H1 (cell line): ENCODE measurements around the gene CDC42EP1. TPM values are rescaled to one million over a fixed set of nuclear protein-coding genes. Genes with fewer than 3 reads are reported as not detected.

Experiments used
- CTCF ChIA-PET: fragments of 300-600 bp; sonication (Branson Sonifier 250); formaldehyde crosslinking; loops from one replicate; lab custom pipeline; 2021; ENCODE audit not compliant: partially characterized antibody; lab: Charles Lee
- POLR2A ChIA-PET: fragments of 300-600 bp; sonication (Branson Sonifier 250); formaldehyde crosslinking; loops from one replicate; lab custom pipeline; 2021; ENCODE audit warnings: inconsistent platforms; ENCODE audit not compliant: partially characterized antibody; lab: Charles Lee
- DNase-seq, 2 experiments: peaks; one replicate each; pipeline versions ENCODE4 v3.0.0 to v3.0.0-alpha.2; 2010 to 2022; ENCODE audit warnings: low spot score in 2 of 2, low read depth in 1 of 2, mixed read lengths in 1 of 2
- FAIRE-seq: peaks from 2 replicates; lab custom pipeline; 2011; peaks lifted over from hg19 to GRCh38; lab: Jason Lieb, UNC
- H2AFZ ChIP-seq: 2 replicates; pipeline ENCODE4 v1.8.1; 2012; ENCODE audit warnings: low read length, inconsistent platforms
- H2AK5ac ChIP-seq: 2 replicates; pipeline ENCODE4 v1.6.1; 2013; ENCODE audit warnings: low read depth, low read length
- H2BK120ac ChIP-seq: replicated peaks from 2 replicates; pipeline ENCODE3; 2013; ENCODE audit warnings: low read depth, low read length, inconsistent platforms
- H2BK12ac ChIP-seq: 2 replicates; pipeline ENCODE4 v1.6.1; 2013; ENCODE audit warnings: low read depth, low read length
- H2BK15ac ChIP-seq: 2 replicates; pipeline ENCODE4 v1.6.1; 2013; ENCODE audit warnings: low read length
- H2BK20ac ChIP-seq: 2 replicates; pipeline ENCODE4 v1.6.1; 2013; ENCODE audit warnings: low read length
- H2BK5ac ChIP-seq: 2 replicates; pipeline ENCODE4 v1.6.1; 2013; ENCODE audit warnings: low read depth, low read length
- H3K14ac ChIP-seq: 2 replicates; pipeline ENCODE4 v1.6.1; 2013; ENCODE audit warnings: inconsistent platforms; ENCODE audit not compliant: insufficient read length
- H3K18ac ChIP-seq: 2 replicates; pipeline ENCODE4 v1.6.1; 2013; ENCODE audit warnings: low read length; ENCODE audit errors: extremely low read depth
- H3K23ac ChIP-seq: 2 replicates; pipeline ENCODE4 v1.6.1; 2013; ENCODE audit warnings: inconsistent platforms; ENCODE audit not compliant: insufficient read length
- H3K23me2 ChIP-seq: 2 replicates; pipeline ENCODE4 v1.6.1; 2013; ENCODE audit warnings: low read depth, low read length
- H3K27ac ChIP-seq: 2 replicates; pipeline ENCODE4 v1.6.1; 2011; ENCODE audit warnings: low read depth, low read length, inconsistent platforms
- H3K27me3 ChIP-seq, 4 experiments: replicated peaks in 1 of 4; 1 replicate in 1 of 4; 2 replicates in 3 of 4; pipeline versions ENCODE4 v1.6.1 to v1.8.1; 2011 to 2013; ENCODE audit warnings: low read length in 3 of 4, mild to moderate bottlenecking in 3 of 4, inconsistent platforms in 2 of 4, mixed read lengths in 2 of 4, moderate library complexity in 1 of 4; ENCODE audit not compliant: control insufficient read depth in 3 of 4, insufficient read depth in 3 of 4; ENCODE audit errors: extremely low read depth in 1 of 4
- H3K36me3 ChIP-seq, 4 experiments: 2 replicates each; pipeline versions ENCODE4 v1.6.1 to v1.8.1; 2011 to 2013; ENCODE audit warnings: mild to moderate bottlenecking in 4 of 4, low read length in 3 of 4, moderate library complexity in 2 of 4, control low read depth in 1 of 4, inconsistent platforms in 1 of 4; ENCODE audit not compliant: insufficient read depth in 4 of 4, control insufficient read depth in 2 of 4
- H3K4ac ChIP-seq: replicated peaks from 2 replicates; pipeline ENCODE3; 2013; ENCODE audit warnings: low read length, low read depth, mixed read lengths, inconsistent platforms; ENCODE audit not compliant: insufficient read length
- H3K4me1 ChIP-seq, 4 experiments: replicated peaks in 1 of 4; 1 replicate in 1 of 4; 2 replicates in 3 of 4; pipeline versions ENCODE4 v1.6.1 to v1.8.1; 2011 to 2013; ENCODE audit warnings: low read length in 3 of 4, inconsistent platforms in 2 of 4, mixed read lengths in 1 of 4; ENCODE audit not compliant: insufficient read depth in 4 of 4, control insufficient read depth in 3 of 4
- H3K4me2 ChIP-seq, 2 experiments: 2 replicates each; pipeline versions ENCODE4 v1.6.1 to v1.8.1; 2011 to 2013; ENCODE audit warnings: low read depth in 2 of 2, low read length in 2 of 2, control low read depth in 1 of 2, inconsistent platforms in 1 of 2, mild to moderate bottlenecking in 1 of 2; ENCODE audit not compliant: insufficient read depth in 1 of 2
- H3K4me3 ChIP-seq, 4 experiments: fragments of 200-600, 300-600 bp in 1 of 4; sonication (generic), shearing (Covaris generic), sonication (Bioruptor Twin) in 1 of 4; 2 replicates each; pipeline versions ENCODE4 v1.5.1 to v1.8.1; 2011 to 2016; ENCODE audit warnings: low read length in 4 of 4, low read depth in 3 of 4, control low read depth in 2 of 4, inconsistent platforms in 2 of 4, mild to moderate bottlenecking in 2 of 4, mixed read lengths in 1 of 4, moderate library complexity in 1 of 4; ENCODE audit not compliant: insufficient read depth in 2 of 4; ENCODE audit errors: extremely low read depth in 1 of 4
- H3K56ac ChIP-seq: replicated peaks from 2 replicates; pipeline ENCODE3; 2013; ENCODE audit warnings: low read depth, mild to moderate bottlenecking, mixed read lengths, low read length, inconsistent platforms; ENCODE audit not compliant: insufficient read length
- H3K79me1 ChIP-seq: 2 replicates; pipeline ENCODE4 v1.6.1; 2013; ENCODE audit warnings: low read depth, low read length, control low read depth
- H3K79me2 ChIP-seq, 2 experiments: 2 replicates each; pipeline versions ENCODE4 v1.6.1 to v1.8.1; 2012 to 2013; ENCODE audit warnings: low read length in 2 of 2, mild to moderate bottlenecking in 2 of 2, inconsistent platforms in 1 of 2; ENCODE audit not compliant: insufficient read depth in 2 of 2, control insufficient read depth in 1 of 2
- H3K9ac ChIP-seq, 4 experiments: replicated peaks in 1 of 4; 1 replicate in 1 of 4; 2 replicates in 3 of 4; pipeline versions ENCODE4 v1.6.1 to v1.8.1; 2011 to 2013; ENCODE audit warnings: low read depth in 3 of 4, low read length in 3 of 4, control low read depth in 2 of 4, mild to moderate bottlenecking in 2 of 4, moderate library complexity in 2 of 4, inconsistent platforms in 1 of 4; ENCODE audit errors: extremely low read depth in 1 of 4
- H3K9me3 ChIP-seq, 2 experiments: 2 replicates each; pipeline versions ENCODE4 v1.6.1 to v1.8.1; 2012 to 2013; ENCODE audit warnings: mild to moderate bottlenecking in 2 of 2, moderate library complexity in 2 of 2, control low read depth in 1 of 2, inconsistent platforms in 1 of 2, low read depth in 1 of 2, low read length in 1 of 2, mixed read lengths in 1 of 2; ENCODE audit not compliant: insufficient read depth in 2 of 2
- H4K20me1 ChIP-seq, 2 experiments: replicated peaks in 1 of 2; 2 replicates each; pipeline versions ENCODE3 to v1.8.1; 2011 to 2013; ENCODE audit warnings: inconsistent platforms in 2 of 2, low read length in 2 of 2, mild to moderate bottlenecking in 1 of 2; ENCODE audit not compliant: insufficient read depth in 2 of 2, control insufficient read depth in 1 of 2
- H4K5ac ChIP-seq: 2 replicates; pipeline ENCODE4 v1.6.1; 2013; ENCODE audit warnings: low read length, low read depth, mixed read lengths, inconsistent platforms; ENCODE audit not compliant: insufficient read length
- H4K8ac ChIP-seq: 2 replicates; pipeline ENCODE4 v1.8.0; 2013; ENCODE audit warnings: mild to moderate bottlenecking, moderate library complexity, low read length, inconsistent platforms; ENCODE audit not compliant: insufficient read depth; ENCODE audit errors: extremely low read depth
- H4K91ac ChIP-seq: replicated peaks from 2 replicates; pipeline ENCODE3; 2013; ENCODE audit warnings: low read length, mixed read lengths, inconsistent platforms; ENCODE audit not compliant: insufficient read length
- FOSL1 ChIP-seq: IDR thresholded peaks from 2 replicates; pipeline ENCODE4 v1.6.1; 2011; ENCODE audit warnings: mild to moderate bottlenecking, low read depth, low read length, moderate library complexity; ENCODE audit not compliant: insufficient read depth
- SP2 ChIP-seq: IDR thresholded peaks from 2 replicates; pipeline ENCODE4 v1.6.1; 2012; ENCODE audit warnings: mild to moderate bottlenecking, low read length, inconsistent platforms
- TBP ChIP-seq: IDR thresholded peaks from 2 replicates; pipeline ENCODE4 v1.6.1; 2011; ENCODE audit warnings: low read depth, low read length, improper control_type of control experiment
- WGBS, 2 experiments: shearing (Covaris generic) in 1 of 2; methylation state at CpG; one replicate each; pipeline versions ENCODE4 v1.1.6 to v1.1.7; 2013 to 2015; ENCODE audit warnings: low lambda C conversion rate in 2 of 2, mixed read lengths in 2 of 2, inconsistent platforms in 1 of 2, low coverage in 1 of 2, missing lambda C conversion rate in 1 of 2; ENCODE audit not compliant: insufficient replicate concordance in 2 of 2, insufficient coverage in 1 of 2, insufficient read length in 1 of 2; ENCODE audit errors: extremely low coverage in 1 of 2, missing lambda C conversion rate in 1 of 2; 5-methylcytosine and 5-hydroxymethylcytosine counted together
- polyA plus RNA-seq, 7 experiments: library from polyadenylated mRNA; depleted of rRNA in 3 of 7; stranded (reverse) in 5 of 7; unstranded in 2 of 7; fragments of >200 nt in 5 of 7; fragments of 200-250 nt in 2 of 7; gene quantifications; 1 replicate in 5 of 7; 2 replicates in 1 of 7; 4 replicates in 1 of 7; pipeline versions ENCODE4 v1.2.1 to v1.2.3, GENCODE V29; 2011 to 2013; ENCODE audit warnings: missing spikeins in 2 of 7, mixed read lengths in 2 of 7
- total RNA-seq: library from RNA; stranded (reverse); fragmentation: NEBNext Ultra II Directional; extraction: Animal tissue kit (Norgen Biotek cat#: 25700); gene quantifications from 2 replicates; pipeline ENCODE4 v1.2.1, GENCODE V29; 2021

CDC42EP1 gene
- total and polyA plus RNA-seq, 2 of the 8 experiments (the other 6 are each of a cell fraction or from before 2014, with no cell fraction given): 8.3 to 11.2 TPM

- no peak overlapping the region for H3K14ac ChIP-seq
- 82% methylated on average over 2 of the region's 2 CpGs; no CpG with 5 or more reads in 1 of the 2 experiments for WGBS, 2 experiments
- CTCF ChIA-PET: interaction anchor here (0.6 to 5.7 kb wide), 7 partner anchors 16 to 212 kb away, joined by 3 to 55 read pairs (median 3); no protein-coding TSS in a partner anchor
- no peak for TF ChIP-seq TBP
- TF ChIP-seq SP2: no peak
- TF ChIP-seq FOSL1: no peak
These were observed 30.5 kb upstream of the CDC42EP1 start for GRCh38 chr22:37529652-37530345.

More at GRCh38 chr22:37529652-37530345, 30.5 kb upstream of the CDC42EP1 start:
- Histone ChIP-seq H3K27me3 (no peaks in the 10 kb centered on the region), H2BK20ac (no peak overlapping the region), H3K27ac (no peak overlapping the region), H3K4me1 (no peaks in the 10 kb centered on the region), H3K18ac (no peak overlapping the region), H3K79me2 (no peaks in the 10 kb centered on the region), H3K4me2 (no peak overlapping the region), H3K9me3 (no peaks in the 10 kb centered on the region), H2BK5ac (no peak overlapping the region), H3K9ac (no peak overlapping the region), H2AK5ac (no peak overlapping the region), H3K23ac (no peak overlapping the region), H4K91ac (no peak overlapping the region), H3K23me2 (no peaks in the 10 kb centered on the region), H4K8ac (no peak overlapping the region), H2BK15ac (no peak overlapping the region), H3K36me3 (no peaks in the 10 kb centered on the region), H3K56ac (no peak overlapping the region), H2AFZ (no peak overlapping the region), H2BK120ac (no peak overlapping the region), H2BK12ac (no peak overlapping the region), H3K4ac (no peak overlapping the region), H4K5ac (no peak overlapping the region), H3K79me1 (no peaks in the 10 kb centered on the region), H3K4me3 (no peak overlapping the region), H4K20me1 (no peaks in the 10 kb centered on the region)
- FAIRE-seq: no peak
- POLR2A ChIA-PET: interaction anchor here (0.6 to 1.9 kb wide), 2 partner anchors 11 to 1000 kb away, joined by 3 to 4 read pairs; partner anchors contain the start of gene CARD10
- no peak for DNase-seq
